ENCODE measurements around the gene RNF40. TPM values are rescaled to one million over a fixed set of nuclear protein-coding genes. Genes with fewer than 3 reads are reported as not detected.

Gene RNF40
- total and polyA plus RNA-seq, 8 donors: 17.5 to 155 (median 54.5) TPM

DNA sequence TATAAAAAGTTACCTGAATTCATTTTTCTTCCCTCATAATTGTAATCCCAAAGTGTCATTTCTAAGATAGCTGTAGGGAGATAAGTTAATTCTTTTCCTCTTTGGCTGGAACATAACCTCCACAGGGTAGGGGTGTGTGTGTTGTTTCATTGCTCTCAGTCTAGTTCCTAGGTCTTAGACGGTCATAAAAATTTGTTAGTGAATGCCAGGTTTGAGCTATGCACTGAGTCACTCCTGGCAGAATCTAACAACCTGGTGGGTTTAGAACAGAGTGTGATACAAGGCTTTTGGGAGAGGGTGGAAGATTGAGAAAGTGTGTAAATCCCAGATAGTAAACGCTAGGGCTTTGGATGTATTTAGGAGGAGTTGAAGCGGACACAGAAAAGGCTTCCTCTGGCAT is 14.8 kb upstream of the RNF40 start:
- Histone ChIP-seq H3K4me3 (peak overlapping the region; percentile 89 to 99 (median 96)), H3K27me3 (no peaks in the 10 kb centered on the region)

DNA sequence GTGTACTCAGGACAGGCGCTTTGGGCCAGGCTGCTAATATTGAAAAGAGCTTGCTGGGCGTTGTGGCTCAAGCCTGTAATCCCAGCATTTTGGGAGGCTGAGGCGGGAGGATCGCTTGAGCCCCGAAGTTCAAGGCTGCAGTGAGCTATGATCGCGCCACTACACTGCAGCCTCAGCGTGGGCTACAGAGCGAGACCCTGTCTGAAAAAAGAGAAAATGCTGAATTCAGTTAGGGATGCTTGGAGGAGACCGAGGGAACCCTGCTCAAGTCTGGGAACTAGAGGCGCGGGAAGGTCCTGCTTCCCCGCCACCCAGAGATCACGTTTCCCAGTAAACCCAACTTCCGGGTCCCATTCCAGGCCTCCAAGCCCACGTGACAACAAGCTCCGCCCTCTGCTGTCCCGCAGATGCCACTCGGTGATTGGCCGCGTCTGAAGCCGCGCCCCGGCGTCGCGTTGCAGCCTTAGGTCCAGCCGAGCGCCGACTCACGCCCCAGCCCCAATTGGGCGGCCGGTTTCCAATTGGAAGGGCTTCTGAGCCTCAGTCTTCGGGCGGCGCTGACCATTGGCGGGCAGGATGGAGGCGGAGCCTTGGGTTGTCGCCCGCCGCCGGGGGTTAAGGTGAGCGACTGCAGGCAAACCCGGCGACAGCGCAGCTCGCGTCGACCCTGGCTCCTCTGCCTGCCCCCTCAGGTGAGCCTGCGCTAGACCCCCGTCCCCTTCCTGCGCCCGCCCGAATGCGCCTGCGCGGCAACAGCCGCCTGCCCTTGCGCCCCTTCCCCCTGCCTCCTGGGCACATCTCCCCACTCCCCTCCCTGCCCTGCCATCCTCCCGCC is 14.1 kb upstream of the RNF40 start, which contains the start of gene PHKG2:
Gene PHKG2 (plus strand): TSS at position 627 of the 835 bp plus-strand sequence. CDS start 396 bp downstream, outside the sequence.
- TF ChIP-seq, protein P1, sequence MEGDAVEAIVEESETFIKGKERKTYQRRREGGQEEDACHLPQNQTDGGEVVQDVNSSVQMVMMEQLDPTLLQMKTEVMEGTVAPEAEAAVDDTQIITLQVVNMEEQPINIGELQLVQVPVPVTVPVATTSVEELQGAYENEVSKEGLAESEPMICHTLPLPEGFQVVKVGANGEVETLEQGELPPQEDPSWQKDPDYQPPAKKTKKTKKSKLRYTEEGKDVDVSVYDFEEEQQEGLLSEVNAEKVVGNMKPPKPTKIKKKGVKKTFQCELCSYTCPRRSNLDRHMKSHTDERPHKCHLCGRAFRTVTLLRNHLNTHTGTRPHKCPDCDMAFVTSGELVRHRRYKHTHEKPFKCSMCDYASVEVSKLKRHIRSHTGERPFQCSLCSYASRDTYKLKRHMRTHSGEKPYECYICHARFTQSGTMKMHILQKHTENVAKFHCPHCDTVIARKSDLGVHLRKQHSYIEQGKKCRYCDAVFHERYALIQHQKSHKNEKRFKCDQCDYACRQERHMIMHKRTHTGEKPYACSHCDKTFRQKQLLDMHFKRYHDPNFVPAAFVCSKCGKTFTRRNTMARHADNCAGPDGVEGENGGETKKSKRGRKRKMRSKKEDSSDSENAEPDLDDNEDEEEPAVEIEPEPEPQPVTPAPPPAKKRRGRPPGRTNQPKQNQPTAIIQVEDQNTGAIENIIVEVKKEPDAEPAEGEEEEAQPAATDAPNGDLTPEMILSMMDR (IDR thresholded peaks at IDR 0.05): peak in 1 of 7 experiments; percentile 18
- peak in 1 of 4 donors; percentile 34 for TF ChIP-seq POLR2A (IDR thresholded peaks at IDR 0.05)
- TF ChIP-seq EP300 (IDR thresholded peaks at IDR 0.05): no peak
- peak; percentile 56 to 92 (median 61) for TF ChIP-seq POLR2AphosphoS5 (IDR thresholded peaks at IDR 0.05)
- DNase-seq: peak; percentile 100
- peaks cover 6 to 44% (median 18%) of the 10 kb centered on the region in 4 donors for H3K4me1 ChIP-seq
- intact Hi-C loops (cut with DNase I; ENCODE audit: low total_unique reads): no loop called here
- H3K4me3 ChIP-seq: peak within 1 kb of the TSS; percentile 89 to 99 (median 96)
- H3K36me3 ChIP-seq: peaks cover 26 to 56% (median 45%) of the 10 kb centered on the region in 4 donors
- WGBS, 5 donors: 3 to 4% (median 3%) methylated on average over 30 to 60 of the region's 60 CpGs
- H3K27me3 ChIP-seq: no peaks in the 10 kb centered on the region
- peak within 1 kb of the TSS; percentile 86 to 95 (median 88) for H3K27ac ChIP-seq
- no peaks in the 10 kb centered on the region for H3K9me3 ChIP-seq

More for the DNA sequence above, 14.8 kb upstream of the RNF40 start:
- DNase-seq: no peak
- Histone ChIP-seq H3K27ac (peak overlapping the region; percentile 86 to 95 (median 88)), H3K4me1 (peaks cover 8 to 51% (median 20%) of the 10 kb centered on the region in 4 donors), H3K36me3 (peaks cover 21 to 56% (median 43%) of the 10 kb centered on the region in 4 donors), H3K9me3 (no peaks in the 10 kb centered on the region)
- no peak for TF ChIP-seq POLR2AphosphoS5 (IDR thresholded peaks at IDR 0.05)
- intact Hi-C loops (cut with DNase I; ENCODE audit: low total_unique reads): no loop called here
- 42 to 49% (median 44%) methylated on average over 3 of the region's 3 CpGs for WGBS, 5 donors

DNA sequence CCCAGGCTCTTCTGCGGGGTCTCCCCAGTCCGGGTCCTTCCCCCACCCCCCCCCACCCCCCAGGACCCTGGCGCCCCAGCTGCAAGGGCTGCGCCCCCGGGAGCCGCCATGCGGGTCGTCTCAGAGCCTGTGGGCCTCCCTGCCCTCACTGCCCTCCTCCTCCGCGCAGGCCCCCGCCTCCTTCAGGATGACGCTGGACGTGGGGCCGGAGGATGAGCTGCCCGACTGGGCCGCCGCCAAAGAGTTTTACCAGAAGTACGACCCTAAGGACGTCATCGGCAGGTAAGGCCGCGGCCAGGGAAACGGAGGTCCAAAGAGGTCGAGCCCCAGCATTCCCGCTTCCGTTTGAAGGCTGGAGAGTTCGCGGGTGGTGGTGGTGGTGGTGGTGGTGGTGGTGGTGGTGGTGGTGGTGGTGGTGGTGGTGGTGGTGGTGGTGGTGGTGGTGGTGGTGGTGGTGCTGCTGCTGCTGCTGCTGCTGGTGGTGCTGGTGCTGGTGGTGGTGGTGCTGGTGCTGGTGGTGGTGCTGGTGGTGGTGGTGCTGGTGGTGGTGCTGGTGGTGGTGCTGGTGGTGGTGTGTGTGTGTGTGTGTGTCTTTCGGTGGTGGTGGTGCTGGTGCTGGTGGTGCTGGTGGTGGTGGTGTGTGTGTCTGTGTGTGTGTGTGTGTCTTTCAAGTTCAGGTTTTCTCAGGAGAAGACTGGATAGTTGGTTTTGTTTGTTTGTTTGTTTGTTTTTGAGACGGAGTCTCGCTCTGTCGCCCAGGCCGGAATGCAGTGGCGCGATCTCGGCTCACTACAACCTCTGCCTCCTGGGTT is 13.3 kb upstream of the RNF40 start:
- peaks cover 6 to 39% (median 18%) of the 10 kb centered on the region in 4 donors for H3K4me1 ChIP-seq
- intact Hi-C loops (cut with DNase I; ENCODE audit: low total_unique reads): no loop called here
- 12 to 50% (median 16%) methylated on average over 9 to 36 of the region's 36 CpGs for WGBS, 5 donors
- H3K27ac ChIP-seq: peak overlapping the region; percentile 80 to 95 (median 88)
- peak in 1 of 2 donors; percentile 60 for DNase-seq
- no peak for TF ChIP-seq POLR2AphosphoS5 (IDR thresholded peaks at IDR 0.05)
- no peak for TF ChIP-seq EP300 (IDR thresholded peaks at IDR 0.05)
- TF ChIP-seq POLR2A (IDR thresholded peaks at IDR 0.05): no peak
- TF ChIP-seq, protein P1 (IDR thresholded peaks at IDR 0.05): no peak
- H3K27me3 ChIP-seq: no peaks in the 10 kb centered on the region
- peak overlapping the region; percentile 89 to 99 (median 96) for H3K4me3 ChIP-seq
- H3K36me3 ChIP-seq: peaks cover 32 to 56% (median 46%) of the 10 kb centered on the region in 4 donors
- no peaks in the 10 kb centered on the region for H3K9me3 ChIP-seq

DNA sequence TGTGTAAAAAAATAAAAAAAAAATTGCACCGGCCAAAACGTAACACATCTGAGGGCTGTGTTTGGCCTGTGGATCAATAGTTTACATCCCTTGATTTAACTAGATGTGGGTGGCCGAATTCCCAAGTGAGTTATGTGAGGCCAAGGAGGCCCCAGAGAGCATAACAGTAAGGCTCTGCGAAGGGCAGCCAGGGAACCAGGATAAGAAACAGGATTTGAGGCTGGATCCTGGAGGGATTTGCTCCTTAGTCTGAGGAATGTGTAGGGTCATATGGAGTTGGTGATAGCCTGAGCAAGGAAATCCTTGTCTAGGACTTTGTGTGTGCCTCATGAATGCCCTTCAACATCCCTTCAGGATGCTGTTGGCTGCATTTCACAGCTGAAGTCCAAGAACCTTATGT is 11.9 kb upstream of the RNF40 start:
- Histone ChIP-seq H3K27me3 (no peaks in the 10 kb centered on the region), H3K4me3 (no peak overlapping the region), H3K9me3 (no peaks in the 10 kb centered on the region), H3K4me1 (peaks cover 6 to 29% (median 18%) of the 10 kb centered on the region in 4 donors), H3K27ac (no peak overlapping the region), H3K36me3 (peaks cover 28 to 56% (median 46%) of the 10 kb centered on the region in 4 donors)
- intact Hi-C loops (cut with DNase I; ENCODE audit: low total_unique reads): no loop called here
- WGBS, 5 donors: 83 to 89% (median 86%) methylated on average over 4 of the region's 4 CpGs
- TF ChIP-seq POLR2A (IDR thresholded peaks at IDR 0.05) (no peak), EP300 (IDR thresholded peaks at IDR 0.05) (no peak), POLR2AphosphoS5 (IDR thresholded peaks at IDR 0.05) (no peak)
- TF ChIP-seq, protein P1 (IDR thresholded peaks at IDR 0.05): no peak
- no peak for DNase-seq
